Measurements from ENCODE around the gene COL5A1. TPM values are rescaled to one million over a fixed set of nuclear protein-coding genes. Genes with fewer than 3 reads are reported as not detected.
"Not testable (repeated sequence)": the region's sequence is repeated elsewhere in the genome, so short reads cannot be mapped to it uniquely, and the experiment has no call there.

COL5A1 gene
- total RNA-seq, 1 donor from 2014 or later = 13.9 TPM

- no peaks in the 10 kb centered on the region for H3K36me3 ChIP-seq
- intact Hi-C loops (cut with micrococcal nuclease) = no loop called here
- no peaks in the 10 kb centered on the region for H3K9me3 ChIP-seq (replicated peaks)
- no peaks in the 10 kb centered on the region for H3K27me3 ChIP-seq (ENCODE audit: low read depth)
- H3K27ac ChIP-seq (replicated peaks) = peak overlapping the region; percentile 84
- H3K4me1 ChIP-seq = peaks cover 59% of the 10 kb centered on the region
- no peak for DNase-seq
- no peak overlapping the region for H3K4me3 ChIP-seq
- TF ChIP-seq CTCF (IDR thresholded peaks at IDR 0.05; ENCODE audit: borderline replicate concordance) = no peak
These were observed 68.1 kb downstream of the COL5A1 start for GRCh38 chr9:134709512-134710270.

- H3K27me3 ChIP-seq (ENCODE audit: low read depth) = no peaks in the 10 kb centered on the region
- H3K27ac ChIP-seq (replicated peaks) = peak overlapping the region; percentile 84
- intact Hi-C loops (cut with micrococcal nuclease) = no loop called here
- DNase-seq = no peak
- TF ChIP-seq CTCF (IDR thresholded peaks at IDR 0.05; ENCODE audit: borderline replicate concordance) = no peak
- H3K4me3 ChIP-seq = no peak overlapping the region
- H3K4me1 ChIP-seq = peaks cover 59% of the 10 kb centered on the region
- no peaks in the 10 kb centered on the region for H3K36me3 ChIP-seq
- H3K9me3 ChIP-seq (replicated peaks) = no peaks in the 10 kb centered on the region
These were observed 68.6 kb downstream of the COL5A1 start for GRCh38 chr9:134710271-134710540.

- H3K27ac ChIP-seq (replicated peaks) = peak overlapping the region; percentile 62
- H3K27me3 ChIP-seq (ENCODE audit: low read depth) = no peaks in the 10 kb centered on the region
- no peaks in the 10 kb centered on the region for H3K9me3 ChIP-seq (replicated peaks)
- no peak for DNase-seq
- intact Hi-C loops (cut with micrococcal nuclease) = no loop called here
- TF ChIP-seq CTCF (IDR thresholded peaks at IDR 0.05; ENCODE audit: borderline replicate concordance) = no peak
- no peaks in the 10 kb centered on the region for H3K36me3 ChIP-seq
- H3K4me3 ChIP-seq = no peak overlapping the region
- peaks cover 52% of the 10 kb centered on the region for H3K4me1 ChIP-seq
These were observed 69.3 kb downstream of the COL5A1 start for GRCh38 chr9:134710901-134711300.

- intact Hi-C loops (cut with micrococcal nuclease) = no loop called here
- Histone ChIP-seq H3K27me3 (ENCODE audit: low read depth) (no peaks in the 10 kb centered on the region), H3K27ac (replicated peaks) (peak overlapping the region; percentile 66), H3K36me3 (no peaks in the 10 kb centered on the region), H3K4me1 (peaks cover 39% of the 10 kb centered on the region), H3K4me3 (no peak overlapping the region), H3K9me3 (replicated peaks) (no peaks in the 10 kb centered on the region)
- DNase-seq = no peak
- TF ChIP-seq CTCF (IDR thresholded peaks at IDR 0.05; ENCODE audit: borderline replicate concordance) = no peak
These were observed 70.6 kb downstream of the COL5A1 start for GRCh38 chr9:134712243-134712642.

GRCh38 chr9:134712926-134713325 lies 71.3 kb downstream of the COL5A1 start:
- no peak overlapping the region for H3K4me3 ChIP-seq
- H3K27ac ChIP-seq (replicated peaks) = peak overlapping the region; percentile 66
- H3K9me3 ChIP-seq (replicated peaks) = no peaks in the 10 kb centered on the region
- no peaks in the 10 kb centered on the region for H3K36me3 ChIP-seq
- no peak for TF ChIP-seq CTCF (IDR thresholded peaks at IDR 0.05; ENCODE audit: borderline replicate concordance)
- H3K4me1 ChIP-seq = peaks cover 32% of the 10 kb centered on the region
- DNase-seq = peak; percentile 58
- H3K27me3 ChIP-seq (ENCODE audit: low read depth) = no peaks in the 10 kb centered on the region
- intact Hi-C loops (cut with micrococcal nuclease) = no loop called here

- H3K36me3 ChIP-seq; H3K4me3 ChIP-seq; H3K9me3 ChIP-seq (replicated peaks); DNase-seq; H3K27ac ChIP-seq (replicated peaks); H3K27me3 ChIP-seq (ENCODE audit: low read depth); intact Hi-C loops (cut with micrococcal nuclease): not testable (repeated sequence)
- H3K4me1 ChIP-seq = peaks cover 17% of the 10 kb centered on the region
These were observed 73.9 kb downstream of the COL5A1 start for GRCh38 chr9:134715536-134715935.
